ENCODE measurements around the gene DCTN4. TPM values are rescaled to one million over a fixed set of nuclear protein-coding genes. Genes with fewer than 3 reads are reported as not detected.

DCTN4 gene
- total and polyA plus RNA-seq, 9 of the 15 experiments (the other 6 are each of a cell fraction or from before 2014, with no cell fraction given) = 20.4 to 64.9 (median 49.9) TPM

DNA sequence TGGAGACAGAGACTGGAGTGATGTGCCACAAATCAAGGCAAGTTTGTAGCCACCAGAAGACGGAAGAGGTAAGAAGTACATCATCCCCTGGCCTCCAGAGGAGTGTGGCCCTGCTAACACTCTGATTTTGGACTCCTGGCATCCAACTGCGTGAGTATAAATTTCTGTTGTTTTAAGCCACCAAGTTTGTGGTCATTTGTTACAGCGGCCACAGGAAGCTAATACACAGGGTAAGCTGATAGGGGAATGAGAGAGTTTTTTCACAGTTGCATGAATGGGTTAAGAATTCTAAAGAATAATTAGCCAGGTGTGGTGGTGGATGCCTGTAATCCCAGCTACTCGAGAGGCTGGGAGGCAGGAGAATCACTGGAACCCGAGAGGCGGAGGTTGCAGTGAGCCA is 45.6 kb upstream of the DCTN4 start:
- ChIA-PET POLR2A (no interaction called here), CTCF (ENCODE audit: low intra/inter-chr PET ratio) (no interaction called here)
- ATAC-seq = no peak

More for the DNA sequence above, 45.6 kb upstream of the DCTN4 start:
- H4K20me1 ChIP-seq (replicated peaks; ENCODE audit: control insufficient read depth, insufficient read depth, low read length) = no peaks in the 10 kb centered on the region
- intact Hi-C loops (cut with micrococcal nuclease) (loop anchor here (5.0 kb wide), 1 partner anchor 363 kb away; no protein-coding TSS in a partner anchor), in situ Hi-C loops (cut with MboI) (no loop called here)
- DNase-seq (ENCODE audit: extremely low read depth in 1 of 4, low spot score in 3 of 4) = no peak
- H3K9me1 ChIP-seq (ENCODE audit: control insufficient read depth, insufficient read depth, low read length) = no peaks in the 10 kb centered on the region
- H2AFZ ChIP-seq (ENCODE audit: low read depth, low read length) = peak overlapping the region; percentile 48; the same call in 1 of the 2 replicates
- no peak overlapping the region for H3K27ac ChIP-seq (ENCODE audit: extremely low read depth, low read depth, low read length)
- no peak overlapping the region for H3K4me3 ChIP-seq
- no peak overlapping the region for H3K4me2 ChIP-seq (ENCODE audit: insufficient read depth, low read length)
- FAIRE-seq = no peak
- WGBS (ENCODE audit: insufficient coverage, low coverage, missing lambda C conversion rate) = 21% methylated on average over 4 of the region's 6 CpGs
- no peak overlapping the region for H3K9ac ChIP-seq (ENCODE audit: insufficient read depth in 1 of 2, low read depth in 2 of 2, low read length in 2 of 2)
- peaks cover 0 to 8% of the 10 kb centered on the region in 2 experiments; a peak in 2 of 5 replicates for H3K4me1 ChIP-seq (replicated peaks in 1 of 2; ENCODE audit: control insufficient read depth in 2 of 2, insufficient read depth in 2 of 2, low read length in 2 of 2)
- H3K9me3 ChIP-seq (replicated peaks; ENCODE audit: control insufficient read depth, insufficient read depth, low read depth, low read length) = no peaks in the 10 kb centered on the region
- H3K79me2 ChIP-seq (ENCODE audit: control insufficient read depth, insufficient read depth, low read length) = no peaks in the 10 kb centered on the region
- no peak for TF ChIP-seq DLX4 (CRISPR knock-in tag; IDR thresholded peaks at IDR 0.05)
- peak; percentile 91 for TF ChIP-seq ZNF12 (CRISPR knock-in tag; IDR thresholded peaks at IDR 0.05)
- no peak for TF ChIP-seq ZNF408 (CRISPR knock-in tag; IDR thresholded peaks at IDR 0.05; ENCODE audit: low read depth)
- BruUV-seq (replicated peaks) = no TSS peak
- no peaks in the 10 kb centered on the region for H3K36me3 ChIP-seq (ENCODE audit: control insufficient read depth, insufficient read depth, low read length)
- no peaks in the 10 kb centered on the region for H3K27me3 ChIP-seq (ENCODE audit: control insufficient read depth in 2 of 2, insufficient read depth in 2 of 2, low read length in 2 of 2)
